K562 (cell line): Measurements from ENCODE around the gene OR52M1. TPM values are rescaled to one million over a fixed set of nuclear protein-coding genes. Genes with fewer than 3 reads are reported as not detected.

ENCODE experiments used
- ILF3 ChIP-seq: fragments of 450-650 bp; IDR thresholded peaks from 2 replicates; pipeline ENCODE4 v1.6.1; 2018; ENCODE audit warnings: antibody characterized with exemption, mild to moderate bottlenecking, moderate library complexity, borderline replicate concordance
- PHB2 ChIP-seq: fragments of 450-650 bp; IDR thresholded peaks from 2 replicates; pipeline ENCODE4 v1.6.1; 2017; ENCODE audit warnings: low read depth
- RCOR1 ChIP-seq, 2 experiments: IDR thresholded peaks; 2 replicates each; pipeline ENCODE4 v1.6.1; 2012; ENCODE audit warnings: low read depth in 2 of 2, low read length in 2 of 2, borderline replicate concordance in 1 of 2, improper control_type of control experiment in 1 of 2
- REST ChIP-seq, 2 experiments: fragments of 450-650 bp; formaldehyde crosslinking in 1 of 2; IDR thresholded peaks; 2 replicates each; pipeline versions ENCODE4 v1.4.0 to v1.6.1; 2014 to 2020; ENCODE audit warnings: mild to moderate bottlenecking in 2 of 2, borderline replicate concordance in 1 of 2, low read depth in 1 of 2
- SNRNP70 ChIP-seq: fragments of 200-400 bp; formaldehyde crosslinking; optimal IDR thresholded peaks from 2 replicates; pipeline ENCODE3; 2017; ENCODE audit warnings: low read depth, low read length
- ZBTB40 ChIP-seq, 2 experiments: fragments of 450-650 bp in 1 of 2; sonication (generic) in 1 of 2; formaldehyde crosslinking in 1 of 2; IDR thresholded peaks; 2 replicates each; pipeline versions ENCODE4 v1.7.1 to v1.9.0; 2016 to 2022; ENCODE audit warnings: inconsistent platforms in 1 of 2, mild to moderate bottlenecking in 1 of 2, missing genetic modification reagents in 1 of 2
- ZNF354B ChIP-seq: fragments of 250-450 bp; sonication (Bioruptor Pico); IDR thresholded peaks from 2 replicates; pipeline ENCODE4 v1.4.0; 2020
- ZNF717 ChIP-seq: fragments of 250-450 bp; sonication (Bioruptor Pico); IDR thresholded peaks from 2 replicates; pipeline ENCODE4 v1.5.0; 2021
- polyA plus RNA-seq, 8 experiments: library from polyadenylated mRNA; depleted of rRNA in 4 of 8; stranded (reverse) in 5 of 8; unstranded in 3 of 8; fragments of >200 nt; fragmentation: Nextera tagmentation in 2 of 8; fragmentation: Illumina TruSeq in 1 of 8; extraction: Ambion mirVana in 2 of 8; extraction: Trizol in 1 of 8; gene quantifications; 2 replicates each; pipeline versions ENCODE4 v1.2.1 to v1.2.3, GENCODE V29; 2011 to 2014; ENCODE audit warnings: inconsistent platforms in 1 of 8, missing spikeins in 1 of 8
- total RNA-seq, 7 experiments: library from RNA; depleted of rRNA in 6 of 7; stranded (reverse); fragments of >200 nt in 6 of 7; fragmentation: Illumina TruSeq in 2 of 7; extraction: Trizol in 2 of 7; gene quantifications; 2 replicates each; pipeline versions ENCODE4 v1.2.1 to v1.2.3, GENCODE V29; 2011 to 2021; ENCODE audit warnings: low replicate concordance in 1 of 7

The OR52M1 gene
- total and polyA plus RNA-seq, 9 of the 15 experiments (the other 6 are each of a cell fraction or from before 2014, with no cell fraction given) = not detected

GRCh38 chr11:4546878-4547277, 1.9 kb downstream of the OR52M1 start (continued):
- TF ChIP-seq REST (IDR thresholded peaks at IDR 0.05; ENCODE audit: borderline replicate concordance) (no peak), REST (CRISPR knock-in tag; IDR thresholded peaks at IDR 0.05; ENCODE audit: low read depth) (no peak), ZBTB40 (IDR thresholded peaks at IDR 0.05) (no peak), ZBTB40 (CRISPR knock-in tag; IDR thresholded peaks at IDR 0.05) (no peak), PHB2 (no peak), ZNF354B (CRISPR knock-in tag) (no peak), SNRNP70 (no peak), RCOR1 (IDR thresholded peaks at IDR 0.05; ENCODE audit: borderline replicate concordance in 1 of 2, low read depth in 2 of 2, low read length in 2 of 2) (no peak), ILF3 (no peak), ZNF717 (CRISPR knock-in tag) (no peak)
- TF ChIP-seq, all 486 proteins: peak for 0
